SK-N-MC (cell line): ENCODE data around the gene KRT9.

ENCODE experiments used
- EZH2 ChIP-seq: fragments of 200-600 bp; sonication (generic); IDR thresholded peaks from one replicate; pipeline ENCODE4 v1.6.1; 2017; ENCODE audit warnings: antibody characterized with exemption
- FOXP2 ChIP-seq: optimal IDR thresholded peaks from 2 replicates; pipeline ENCODE3; 2011; ENCODE audit warnings: mild to moderate bottlenecking, moderate library complexity; ENCODE audit not compliant: insufficient read depth; ENCODE audit errors: extremely low read length, control extremely low read depth
- POLR2AphosphoS5 ChIP-seq: IDR thresholded peaks from 2 replicates; pipeline ENCODE4 v1.6.1; 2012; ENCODE audit warnings: mild to moderate bottlenecking, low read depth, low read length, borderline replicate concordance

DNA sequence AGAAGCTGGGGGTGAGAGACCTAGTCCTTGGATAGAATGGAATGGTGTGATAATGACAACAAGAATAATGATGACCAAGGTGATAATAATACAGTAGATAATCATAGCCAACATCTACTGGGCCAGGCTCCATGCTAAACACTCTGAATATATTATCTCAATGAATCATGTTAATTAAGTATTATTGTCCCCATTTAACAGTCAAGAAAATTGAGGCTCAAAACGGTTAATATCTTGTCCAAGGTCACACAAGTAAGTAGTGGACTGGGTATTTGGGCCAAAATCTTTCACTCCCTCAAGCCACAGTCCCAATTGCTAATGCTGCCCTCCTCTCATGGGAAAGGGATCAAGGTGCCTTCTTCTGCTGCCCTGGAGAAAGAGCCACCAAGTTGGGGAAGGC, 39.9 kb downstream of the KRT9 start:
- TF ChIP-seq POLR2AphosphoS5, result no peak
- no peak for TF ChIP-seq FOXP2
- no peak for TF ChIP-seq EZH2
